ENCODE results near the gene NAALADL2. TPM values are rescaled to one million over a fixed set of nuclear protein-coding genes. Genes with fewer than 3 reads are reported as not detected.

Gene NAALADL2
- total RNA-seq, 1 experiment from 2014 or later, result 2.7 TPM

GRCh38 chr3:175620532-175620931 lies 761.4 kb downstream of the NAALADL2 start:
- Histone ChIP-seq H3K9me3 (ENCODE audit: control insufficient read depth, insufficient read depth, low read depth, low read length) (no peaks in the 10 kb centered on the region), H3K4me3 (ENCODE audit: low read depth in 2 of 2, low read length in 2 of 2) (no peak overlapping the region), H3K27ac (ENCODE audit: low read length) (no peak overlapping the region), H3K4me1 (ENCODE audit: control insufficient read depth, insufficient read depth, low read length) (no peaks in the 10 kb centered on the region), H3K36me3 (ENCODE audit: control insufficient read depth, insufficient read depth, low read length) (no peaks in the 10 kb centered on the region), H3K27me3 (ENCODE audit: control insufficient read depth, insufficient read depth, low read length) (no peaks in the 10 kb centered on the region)
- BruUV-seq (replicated peaks), result no TSS peak
- TF ChIP-seq CTCF (IDR thresholded peaks at IDR 0.05) (no peak), TCF7L2 (IDR thresholded peaks at IDR 0.05; ENCODE audit: low read depth, low read length) (no peak), SIN3A (IDR thresholded peaks at IDR 0.05; ENCODE audit: borderline replicate concordance, insufficient read depth, low read depth, low read length) (no peak), POLR2AphosphoS5 (IDR thresholded peaks at IDR 0.05; ENCODE audit: low read depth, low read length) (no peak), REST (IDR thresholded peaks at IDR 0.05; ENCODE audit: insufficient read depth in 1 of 2, low read depth in 2 of 2, low read length in 1 of 2) (no peak)
- ChIA-PET POLR2A (no interaction called here), CTCF (no interaction called here)
- ATAC-seq (no peak), DNase-seq (ENCODE audit: low read depth, low spot score) (no peak)
- in situ Hi-C loops (cut with HindIII; ENCODE audit: low pct_unique_long_range_greater_than_20kb, low sequenced_read_pairs), result no loop called here
- intact Hi-C loops (cut with micrococcal nuclease; ENCODE audit: unreplicated experiment), result no loop called here

- ATAC-seq (no peak), DNase-seq (ENCODE audit: low read depth, low spot score) (no peak)
- no peaks in the 10 kb centered on the region for H3K27me3 ChIP-seq (ENCODE audit: control insufficient read depth, insufficient read depth, low read length)
- no TSS peak for BruUV-seq (replicated peaks)
- H3K27ac ChIP-seq (ENCODE audit: low read length), result no peak overlapping the region
- ChIA-PET POLR2A (no interaction called here), CTCF (no interaction called here)
- in situ Hi-C loops (cut with HindIII; ENCODE audit: low pct_unique_long_range_greater_than_20kb, low sequenced_read_pairs) (no loop called here), intact Hi-C loops (cut with micrococcal nuclease; ENCODE audit: unreplicated experiment) (no loop called here)
- no peaks in the 10 kb centered on the region for H3K4me1 ChIP-seq (ENCODE audit: control insufficient read depth, insufficient read depth, low read length)
- H3K36me3 ChIP-seq (ENCODE audit: control insufficient read depth, insufficient read depth, low read length), result no peaks in the 10 kb centered on the region
- H3K4me3 ChIP-seq (ENCODE audit: low read depth in 2 of 2, low read length in 2 of 2), result no peak overlapping the region
- no peaks in the 10 kb centered on the region for H3K9me3 ChIP-seq (ENCODE audit: control insufficient read depth, insufficient read depth, low read depth, low read length)
- no peak for TF ChIP-seq SIN3A (IDR thresholded peaks at IDR 0.05; ENCODE audit: borderline replicate concordance, insufficient read depth, low read depth, low read length)
- TF ChIP-seq REST (IDR thresholded peaks at IDR 0.05; ENCODE audit: insufficient read depth in 1 of 2, low read depth in 2 of 2, low read length in 1 of 2), result no peak
- no peak for TF ChIP-seq TCF7L2 (IDR thresholded peaks at IDR 0.05; ENCODE audit: low read depth, low read length)
- TF ChIP-seq CTCF (IDR thresholded peaks at IDR 0.05), result no peak
- TF ChIP-seq POLR2AphosphoS5 (IDR thresholded peaks at IDR 0.05; ENCODE audit: low read depth, low read length), result no peak
These were observed 781.8 kb downstream of the NAALADL2 start for GRCh38 chr3:175640958-175641357.
